Adipose tissue (tissue), 3 donors: ENCODE measurements around the gene SHE. TPM values are rescaled to one million over a fixed set of nuclear protein-coding genes. Genes with fewer than 3 reads are reported as not detected.
"Not testable (repeated sequence)": the region's sequence is repeated elsewhere in the genome, so short reads cannot be mapped to it uniquely, and the experiment has no call there.

Source experiments
- H3K27ac ChIP-seq: one replicate; pipeline ENCODE4 v1.5.1; 2013; ENCODE audit warnings: low read depth, low read length
- WGBS, 3 donors: extraction: QIAGEN DNeasy Blood & Tissue Kit; methylation state at CpG; one replicate each; pipeline ENCODE4 v1.1.7; 2013; 5-methylcytosine and 5-hydroxymethylcytosine counted together
- polyA plus RNA-seq, 3 donors: library from polyadenylated mRNA; stranded (reverse); fragments of 200-250 nt; gene quantifications; one replicate each; pipeline ENCODE4 v1.2.3, GENCODE V29; 2013
- donor health status: healthy with polysubstance abuse.
- donor health status: Bipolar disorder and iron deficiency.
- donor health status: healthy.

SHE gene
- 10 to 100 TPM in 2 of 3 donors, 1 to 10 TPM in 1; 3.2 to 26.8 (median 19.3) TPM for polyA plus RNA-seq

DNA sequence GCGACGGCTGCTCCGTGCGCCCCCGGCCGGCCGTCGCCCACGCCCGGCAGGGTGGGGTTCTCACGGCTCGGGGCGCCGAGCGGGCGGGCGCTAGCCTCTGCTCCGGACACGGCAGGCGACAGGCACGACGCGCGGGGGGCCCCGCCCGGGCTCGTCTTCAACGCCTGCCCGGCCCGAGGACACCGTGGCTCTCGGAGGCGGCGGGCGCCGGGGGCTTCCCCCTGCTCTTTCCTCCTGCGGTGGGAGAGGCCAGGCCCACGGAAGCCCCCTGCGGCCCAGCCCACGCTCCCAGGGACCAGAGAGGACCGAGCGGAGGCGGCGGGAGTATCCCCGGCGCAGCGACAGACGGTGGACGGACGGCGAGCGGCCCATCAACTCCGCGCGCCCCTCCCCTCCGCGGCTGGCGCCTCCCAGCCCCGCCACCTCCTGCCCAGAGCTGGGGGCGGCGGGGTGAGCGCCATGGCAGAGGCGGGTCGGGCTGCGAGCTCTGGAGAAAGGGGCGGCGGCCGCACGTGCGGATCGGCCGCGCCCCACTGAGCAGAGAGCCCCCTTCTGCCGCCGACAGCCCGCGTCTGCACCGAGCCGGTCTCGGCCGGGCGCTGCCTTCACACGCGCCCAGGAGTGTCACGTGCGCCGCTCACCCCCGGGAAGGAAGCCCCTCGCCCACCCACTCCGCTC is at the start of gene SHE, which contains the start of gene TDRD10:
SHE (minus strand) TSS at position 347 of the 678 bp plus-strand sequence. CDS start 386 bp downstream, outside the sequence.
TDRD10 (plus strand) TSS at position 154 of the 678 bp plus-strand sequence. CDS start 4,685 bp downstream, outside the sequence.
- no peak within 1 kb of the TSS for H3K27ac ChIP-seq

GRCh38 chr1:154551474-154551873 is 49.3 kb upstream of the SHE start:
- whole genome bisulfite sequencing, 3 donors: 90 to 93% (median 92%) methylated on average over 4 of the region's 4 CpGs
- no peak overlapping the region for H3K27ac ChIP-seq

More for the DNA sequence above, at the start of gene SHE, which contains the start of gene TDRD10:
- WGBS, 3 donors: 2 to 3% (median 2%) methylated on average over 59 to 90 of the region's 90 CpGs

- no peak overlapping the region for H3K27ac ChIP-seq
- 69 to 88% (median 71%) methylated on average over 6 of the region's 6 CpGs for WGBS, 3 donors
These were observed 48.4 kb upstream of the SHE start for GRCh38 chr1:154550657-154551056.

- 56 to 63% (median 61%) methylated on average over 5 of the region's 5 CpGs for WGBS, 3 donors
- H3K27ac ChIP-seq: no peak overlapping the region
These were observed 47.9 kb upstream of the SHE start for GRCh38 chr1:154550070-154550469.

GRCh38 chr1:154549202-154549770 is 47.1 kb upstream of the SHE start:
- H3K27ac ChIP-seq: no peak overlapping the region
- WGBS, 3 donors: 76 to 82% (median 79%) methylated on average over 3 of the region's 3 CpGs

DNA sequence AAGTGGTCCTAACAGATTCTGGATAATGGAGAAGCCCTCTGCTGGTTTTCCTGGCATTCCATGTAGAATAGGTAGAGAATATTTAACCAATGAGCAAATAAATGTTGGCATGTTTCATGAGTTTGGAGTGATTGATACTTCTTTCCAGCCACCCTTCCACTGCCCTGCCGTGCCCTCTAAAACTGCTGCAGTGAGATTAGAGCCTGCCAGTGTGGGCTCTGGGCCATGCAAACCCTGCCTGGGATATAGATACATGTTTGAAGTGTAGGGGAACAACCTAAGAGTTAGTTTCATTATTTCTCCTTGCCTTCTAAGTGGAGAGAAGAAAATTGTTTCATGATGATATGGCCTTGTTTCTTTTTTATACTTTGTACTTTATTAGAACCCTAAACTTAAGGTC is 45.8 kb upstream of the SHE start:
- WGBS, 3 donors: 16 to 33% (median 25%) methylated on average over 1 of the region's 1 CpG
- H3K27ac ChIP-seq: no peak overlapping the region

GRCh38 chr1:154547105-154547732 is 45.0 kb upstream of the SHE start:
- 39 to 78% (median 77%) methylated on average over 11 of the region's 11 CpGs for WGBS, 3 donors
- no peak overlapping the region for H3K27ac ChIP-seq

DNA sequence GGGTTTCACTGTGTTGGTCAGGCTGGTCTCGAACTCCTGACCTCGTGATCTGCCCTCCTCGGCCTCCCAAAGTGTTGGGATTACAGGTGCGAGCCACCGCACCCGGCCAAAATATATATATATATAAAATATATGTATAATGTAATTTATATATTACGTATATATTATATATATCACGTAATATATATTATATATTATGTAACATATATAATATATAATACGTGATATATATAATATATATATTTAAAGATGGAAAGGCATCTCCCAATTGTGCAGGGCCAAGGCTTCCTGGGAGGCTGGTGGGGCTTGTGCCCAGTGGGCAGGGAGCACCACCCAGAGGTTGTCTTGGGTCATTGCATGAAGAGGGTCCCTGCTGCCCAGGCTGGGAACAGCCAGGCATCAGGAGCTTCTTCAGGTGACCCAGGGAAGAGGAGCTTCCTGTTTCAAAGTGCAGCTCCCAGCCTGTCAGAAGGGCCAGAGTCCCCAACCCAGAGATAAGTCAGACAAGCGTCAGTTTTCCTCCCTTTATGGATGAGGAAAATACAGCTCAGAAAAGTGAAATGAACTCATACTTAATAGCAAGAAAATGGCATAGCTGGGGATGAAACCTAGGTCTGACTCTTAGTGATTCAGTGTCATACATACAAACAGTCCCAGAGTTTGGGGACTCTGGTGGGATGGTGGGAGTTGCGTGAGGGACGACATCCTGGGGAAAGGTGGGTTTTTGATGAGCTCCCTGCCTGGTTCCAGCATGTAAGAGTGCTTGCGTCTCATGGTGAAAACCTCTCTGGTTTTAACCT is 44.3 kb upstream of the SHE start:
- WGBS, 3 donors: 65 to 85% (median 83%) methylated on average over 13 of the region's 13 CpGs
- no peak overlapping the region for H3K27ac ChIP-seq

DNA sequence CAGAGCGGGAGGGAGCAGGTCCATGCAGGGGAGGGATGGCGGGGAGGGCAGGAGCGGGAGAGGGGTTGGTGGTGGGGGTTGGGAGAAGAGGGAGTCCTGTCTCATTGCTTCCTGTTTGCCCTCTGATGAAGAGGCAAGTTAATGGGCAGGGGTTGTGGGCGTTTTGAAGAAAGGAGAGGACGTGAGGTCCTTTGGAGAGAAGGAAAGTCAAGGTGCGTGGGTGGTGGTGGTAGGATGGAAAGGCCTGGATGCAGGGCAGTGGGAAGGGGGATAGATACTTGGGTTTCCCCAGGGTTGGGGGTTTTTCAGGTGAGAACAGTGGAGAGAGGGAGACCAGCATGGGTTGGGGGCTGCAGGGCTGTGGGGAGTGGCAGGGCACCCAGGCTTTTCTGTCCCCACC is 39.0 kb upstream of the SHE start:
- WGBS, 3 donors: 63 to 73% (median 65%) methylated on average over 6 of the region's 6 CpGs
- H3K27ac ChIP-seq: no peak overlapping the region

DNA sequence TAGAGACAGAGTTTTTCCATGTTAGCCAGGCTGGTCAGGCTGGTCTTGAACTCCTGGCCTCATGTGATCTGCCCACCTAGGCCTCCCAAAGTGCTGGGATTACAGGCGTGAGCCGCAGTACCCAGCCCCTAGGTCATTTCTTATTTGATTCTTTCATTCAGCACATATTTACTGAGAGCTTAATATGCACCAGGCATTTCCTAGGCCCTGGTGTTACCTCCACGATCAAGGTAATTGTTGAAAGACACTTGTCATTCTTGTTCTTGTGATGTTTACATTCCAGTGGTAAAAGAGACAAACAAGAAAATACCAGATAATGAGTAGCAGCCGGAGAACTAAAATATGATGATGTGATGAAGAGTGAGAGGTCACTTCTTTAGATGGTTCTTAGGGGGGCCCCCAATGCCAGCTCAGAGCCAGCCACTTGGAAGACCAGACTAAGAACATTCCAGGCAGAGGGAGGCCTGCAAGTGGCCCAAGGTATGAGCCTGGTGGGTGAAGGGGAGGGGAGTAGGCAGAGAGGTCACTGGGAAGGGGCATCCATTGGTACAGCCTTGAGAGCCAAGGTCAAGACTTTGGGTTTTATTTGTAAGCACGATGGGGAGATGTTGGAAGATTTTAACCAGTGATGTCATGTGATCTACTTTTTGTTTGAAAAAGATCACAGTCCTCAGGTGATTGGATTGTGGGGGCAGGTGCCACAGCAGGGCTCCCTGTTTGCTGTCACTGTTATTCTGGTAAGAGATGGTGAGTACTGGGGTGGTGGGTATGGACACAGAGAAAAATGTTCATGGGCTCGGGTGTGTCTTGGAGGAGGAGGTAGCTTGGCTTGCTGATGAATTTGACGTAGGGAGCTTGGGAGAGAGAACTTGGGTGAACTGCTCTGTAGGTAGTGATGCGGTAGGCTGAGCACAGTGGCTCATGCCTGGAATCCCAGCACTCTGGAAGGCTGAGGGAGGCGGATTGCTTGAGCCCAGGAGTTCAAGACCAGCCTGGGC is 37.6 kb upstream of the SHE start:
- WGBS, 3 donors: 77 to 92% (median 90%) methylated on average over 9 of the region's 9 CpGs
- H3K27ac ChIP-seq: no peak overlapping the region

GRCh38 chr1:154536570-154536969 is 34.4 kb upstream of the SHE start:
- WGBS, 3 donors: 74 to 85% (median 78%) methylated on average over 7 of the region's 7 CpGs
- H3K27ac ChIP-seq: no peak overlapping the region

DNA sequence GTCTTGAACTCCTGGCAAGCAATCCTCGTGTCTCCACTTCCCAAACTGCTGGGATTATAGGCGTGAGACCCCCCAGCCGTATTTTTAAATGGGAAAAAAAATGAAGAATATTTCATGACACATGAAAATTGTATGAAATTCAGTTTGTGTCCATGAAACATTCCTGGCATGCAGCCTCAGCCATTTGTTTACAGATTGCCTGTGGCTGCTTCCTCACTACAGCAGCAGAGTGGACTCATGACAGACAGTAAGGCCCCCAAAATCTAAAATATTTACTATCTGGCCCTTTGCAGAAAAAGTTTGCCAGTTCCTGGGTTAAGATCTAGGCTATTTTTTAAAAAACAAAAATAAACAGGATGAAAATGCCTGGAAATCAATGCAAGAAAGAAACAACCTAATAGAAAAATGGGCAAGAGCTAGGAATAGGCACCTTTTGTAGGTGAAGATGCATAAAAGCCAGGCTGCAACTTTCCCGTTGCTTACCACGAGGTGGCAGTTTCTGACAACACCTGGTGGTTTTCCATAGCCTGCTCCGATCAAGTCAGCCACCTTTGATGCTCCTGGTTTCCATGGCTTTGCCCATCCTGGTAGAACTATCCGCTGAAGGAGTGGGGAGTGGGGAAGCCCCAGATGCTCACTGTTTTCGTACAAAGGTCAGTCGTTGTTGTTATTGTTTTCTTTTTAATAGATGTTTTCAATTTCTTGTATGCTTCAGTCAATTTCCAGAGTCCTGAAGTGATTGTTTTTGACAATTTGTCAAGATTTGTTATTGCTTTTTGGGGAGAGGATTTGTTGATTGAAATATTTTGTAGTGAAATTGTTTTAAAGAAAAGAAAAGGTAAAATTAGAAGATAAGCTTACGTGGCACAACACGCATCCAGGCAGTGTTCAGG is 32.0 kb upstream of the SHE start:
- no peak overlapping the region for H3K27ac ChIP-seq
- WGBS, 3 donors: 51 to 84% (median 79%) methylated on average over 11 of the region's 11 CpGs

DNA sequence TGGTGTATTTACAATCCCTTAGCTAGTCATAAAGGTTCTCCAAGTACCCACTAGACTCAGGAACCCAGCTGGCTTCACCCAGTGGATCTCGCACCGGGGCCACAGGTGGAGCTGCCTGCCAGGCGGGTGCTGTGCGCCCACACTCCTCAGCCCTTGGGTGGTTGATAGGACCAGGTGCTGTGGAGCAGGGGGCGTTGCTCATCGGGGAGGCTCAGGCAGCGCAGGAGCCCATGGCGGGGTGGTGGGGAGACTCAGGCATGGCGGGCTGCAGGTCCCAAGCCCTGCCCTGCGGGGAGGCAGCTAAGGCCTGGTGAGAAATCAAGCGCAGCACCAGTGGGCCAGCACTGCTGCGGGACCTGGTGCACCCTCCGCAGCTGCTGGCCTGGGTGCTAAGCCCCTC is 29.7 kb upstream of the SHE start:
- 96 to 98% (median 96%) methylated on average over 13 of the region's 13 CpGs for WGBS, 3 donors
- not testable (repeated sequence) for H3K27ac ChIP-seq

GRCh38 chr1:154529308-154529707 is 27.1 kb upstream of the SHE start:
- WGBS, 3 donors: 94 to 95% (median 94%) methylated on average over 6 of the region's 6 CpGs

DNA sequence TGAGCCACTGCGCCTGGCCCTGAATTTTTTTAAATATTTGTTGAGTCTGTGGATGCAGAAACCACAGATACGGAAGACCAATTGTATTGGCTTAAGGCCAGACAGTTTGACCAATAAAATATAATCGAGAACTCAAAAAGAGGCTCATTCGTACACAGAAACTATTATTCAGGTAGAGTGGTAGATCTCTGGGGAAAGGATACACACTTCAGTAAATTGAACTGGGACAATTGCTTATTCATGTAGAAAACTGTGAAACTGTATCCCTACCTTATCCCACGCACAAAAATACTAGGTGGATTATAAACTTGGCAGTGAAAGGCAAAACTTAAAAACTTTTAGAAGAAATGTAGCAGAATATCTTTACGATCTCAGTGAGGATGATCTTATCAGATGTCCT is 25.0 kb upstream of the SHE start:
- WGBS, 3 donors: 69 to 78% (median 71%) methylated on average over 6 of the region's 6 CpGs
- no peak overlapping the region for H3K27ac ChIP-seq

More at GRCh38 chr1:154529308-154529707, 27.1 kb upstream of the SHE start:
- no peak overlapping the region for H3K27ac ChIP-seq

DNA sequence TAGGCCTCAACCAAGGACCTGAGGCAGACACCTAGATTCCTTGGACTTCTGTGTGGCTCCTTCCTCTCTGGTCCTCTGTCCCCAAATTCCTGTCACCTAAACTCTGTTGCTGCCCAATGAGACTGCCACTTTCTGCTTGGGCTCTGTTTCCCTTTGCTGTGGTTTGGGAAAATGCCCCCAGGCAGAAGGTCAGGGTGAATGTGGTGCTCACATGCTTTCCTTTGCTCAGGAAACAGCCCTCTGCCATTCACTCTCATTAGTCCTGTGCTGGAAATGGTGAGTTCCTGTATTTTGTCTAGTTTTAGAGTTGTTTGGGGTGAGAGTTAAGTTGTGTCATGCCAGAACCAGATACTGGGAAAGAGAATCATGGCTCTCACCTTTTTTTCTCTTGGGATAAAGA is 22.7 kb upstream of the SHE start:
- H3K27ac ChIP-seq: no peak overlapping the region

DNA sequence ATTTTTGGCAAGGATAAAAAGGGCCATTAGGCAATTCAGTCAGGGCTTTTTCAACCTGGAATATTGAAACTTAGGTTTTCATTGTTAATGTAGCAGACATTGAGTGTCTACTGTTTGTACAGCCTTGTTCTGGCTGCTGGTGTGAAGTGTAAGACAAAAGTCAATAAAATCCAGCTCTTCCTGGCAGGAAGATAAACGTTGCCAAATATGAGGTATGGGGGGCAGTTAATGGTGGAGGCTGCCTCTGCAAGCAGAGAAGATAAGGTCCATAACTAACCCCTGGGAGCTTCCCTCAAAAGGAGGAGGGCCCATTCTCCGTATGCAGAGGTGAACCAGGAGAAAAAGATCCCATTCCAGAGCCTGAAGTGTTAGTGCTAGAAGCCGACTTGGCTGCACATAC is 19.5 kb upstream of the SHE start:
- 40 to 66% (median 46%) methylated on average over 3 of the region's 3 CpGs for WGBS, 3 donors

More for the DNA sequence above, 19.5 kb upstream of the SHE start:
- no peak overlapping the region for H3K27ac ChIP-seq
